HT-29 (cell line): ENCODE data around the gene ODC1. TPM values are rescaled to one million over a fixed set of nuclear protein-coding genes. Genes with fewer than 3 reads are reported as not detected.

Experiments used
- DNase-seq: peaks from one replicate; pipeline ENCODE4 v3.0.0-alpha.2; 2015; ENCODE audit warnings: low spot score
- small RNA-seq: library from RNA; depleted of rRNA; stranded (forward); fragments of <200 nt; gene quantifications from one replicate; pipeline ENCODE3, GENCODE V24; 2014
- total RNA-seq: library from RNA; depleted of rRNA; stranded (reverse); fragments of >200 nt; shearing (Covaris generic); gene quantifications from 2 replicates; pipeline ENCODE4 v1.2.3, GENCODE V29; 2014; rRNA removed

The ODC1 gene
- total RNA-seq, 1 experiment from 2014 or later, result 323 TPM

- no peak for DNase-seq
Measured at GRCh38 chr2:10402062-10402585, 46.0 kb downstream of the ODC1 start.

- DNase-seq, result no peak
Measured at GRCh38 chr2:10400978-10401951, 46.9 kb downstream of the ODC1 start.

GRCh38 chr2:10400568-10400977, 47.6 kb downstream of the ODC1 start:
- no peak for DNase-seq

DNA sequence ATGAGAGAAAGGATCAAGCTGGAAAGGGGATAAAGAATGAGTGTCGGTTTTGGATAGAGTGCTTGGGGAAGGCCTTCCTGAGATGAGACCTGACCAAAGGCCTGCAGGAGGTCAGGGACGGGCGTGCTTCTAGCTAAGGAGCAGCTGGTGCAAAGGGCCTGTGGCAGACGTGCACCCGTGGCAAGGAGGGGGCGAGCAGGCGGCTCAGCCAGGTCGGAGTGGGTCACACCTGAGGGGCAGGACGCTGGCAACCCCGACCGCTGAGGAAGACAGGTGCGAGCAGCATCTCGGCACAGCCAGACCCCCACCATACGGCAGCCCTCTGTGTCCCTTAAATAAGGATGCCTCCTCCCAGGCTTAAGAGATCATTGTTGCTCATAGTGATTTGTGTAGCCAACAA, 48.1 kb downstream of the ODC1 start:
- DNase-seq, result no peak

GRCh38 chr2:10399358-10399757, 48.8 kb downstream of the ODC1 start:
- DNase-seq, result no peak

- peak; percentile 73 for DNase-seq
Measured at GRCh38 chr2:10398496-10398895, 49.6 kb downstream of the ODC1 start.

- DNase-seq, result peak; percentile 28
Measured at GRCh38 chr2:10397878-10398277, 50.2 kb downstream of the ODC1 start.

- no peak for DNase-seq
Measured at GRCh38 chr2:10397297-10397875, 50.7 kb downstream of the ODC1 start.

GRCh38 chr2:10396464-10396863, 51.7 kb downstream of the ODC1 start:
- no peak for DNase-seq

- no peak for DNase-seq
Measured at GRCh38 chr2:10395893-10396292, 52.2 kb downstream of the ODC1 start.

GRCh38 chr2:10393640-10393982, 54.5 kb downstream of the ODC1 start:
- no peak for DNase-seq

- DNase-seq, result no peak
Measured at GRCh38 chr2:10392951-10393639, 55.0 kb downstream of the ODC1 start.

GRCh38 chr2:10392548-10392947, 55.6 kb downstream of the ODC1 start:
- DNase-seq, result no peak

- DNase-seq, result no peak
Measured at GRCh38 chr2:10392100-10392499, 56.0 kb downstream of the ODC1 start.

DNA sequence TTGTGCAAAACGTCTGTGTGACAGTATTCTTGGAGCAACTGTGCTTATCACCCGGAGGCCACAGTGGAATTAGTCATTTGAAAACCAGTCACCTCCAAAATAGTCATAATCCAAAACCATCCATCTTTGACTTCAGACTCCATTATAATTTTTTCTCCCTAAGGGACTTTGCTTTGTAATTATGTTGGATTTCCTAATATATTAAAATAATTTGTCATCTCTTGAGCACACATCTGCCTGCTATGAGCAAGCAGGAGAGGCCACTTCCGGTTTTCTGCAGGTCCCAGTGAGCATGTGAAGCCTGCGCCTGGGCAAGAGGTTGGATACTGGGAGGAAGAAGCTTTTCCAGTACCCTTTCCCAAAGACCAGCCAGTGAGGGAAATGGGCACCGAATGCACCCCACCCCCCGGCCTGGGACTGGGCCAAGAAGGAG, 57.7 kb downstream of the ODC1 start:
- DNase-seq, result no peak

Small RNA genes lying within 50 kb of the gene (small RNA-seq; reads per million reads assigned to genes)
- gene SNORA80B, result 15.0 reads per million, percentile 91 among the genes with 10 or more reads in this experiment

Other genes with a start within 250 kb of the ODC1 start
- 151 and 164 TPM in 2 replicates for gene HPCAL1, start 145.4 kb downstream of the ODC1 start, total RNA-seq
- 19.0 and 20.5 TPM in 2 replicates for gene NOL10, start 241.6 kb upstream of the ODC1 start, total RNA-seq